Mucosa of descending colon (tissue), 3 donors: ENCODE data around the gene C3orf22. TPM values are rescaled to one million over a fixed set of nuclear protein-coding genes. Genes with fewer than 3 reads are reported as not detected.
A peak's percentile ranks its signal among the peaks of the same experiment; 100 is the strongest.

ENCODE experiments used
- ATAC-seq: fragments of 200-7000 bp; cut with Tn5 transposase; one replicate; pipeline ENCODE4 v1.9.1; 2020; ENCODE audit warnings: mild to moderate bottlenecking, moderate library complexity
- DNase-seq, 3 donors: peaks; one replicate each; pipeline ENCODE4 v3.0.0-alpha.2; 2020
- H3K36me3 ChIP-seq: fragments of 200-600 bp; one replicate; pipeline ENCODE4 v1.8.0; 2021; ENCODE audit warnings: low read depth, mild to moderate bottlenecking
- H3K4me1 ChIP-seq: fragments of 200-600 bp; one replicate; pipeline ENCODE4 v1.8.0; 2021; ENCODE audit warnings: low read depth, mild to moderate bottlenecking
- H3K4me3 ChIP-seq: fragments of 200-600 bp; one replicate; pipeline ENCODE4 v1.8.0; 2021; ENCODE audit warnings: mild to moderate bottlenecking
- H3K9me3 ChIP-seq: fragments of 200-600 bp; one replicate; pipeline ENCODE4 v1.8.0; 2021; ENCODE audit warnings: mild to moderate bottlenecking
- intact Hi-C, 2 donors: fragments of 100-400 bp; cut with DNase I in 1 of 2; cut with micrococcal nuclease in 1 of 2; formaldehyde crosslinking; loops; one replicate each; pipeline versions ENCODE4 v1.11.0 to v1.11.1; 2022; cut with DNase I, micrococcal nuclease
- total RNA-seq, 3 donors: library from RNA; stranded (reverse); fragmentation: NEBNext Ultra II Directional in 2 of 3; extraction: Animal tissue kit (Norgen Biotek cat#: 25700) in 2 of 3; gene quantifications; one replicate each; pipeline versions ENCODE4 v1.2.1 to v1.2.4, GENCODE V29; 2021 to 2023
- TF ChIP-seq, protein P1 (sequence below): fragments of 200-600 bp; IDR thresholded peaks from one replicate; pipeline ENCODE4 v1.8.0; 2022; ENCODE audit warnings: antibody characterized with exemption, mild to moderate bottlenecking
- donor health status: DM: no; HTN: no; CAD: no; lungs with moderate emphysema.
- donor health status: DM: no; HTN: no; CAD: no.
- donor health status: DM: no; HTN: yes; CAD: no.

The C3orf22 gene
- total RNA-seq, 3 donors from 2014 or later = not detected

GRCh38 chr3:126562737-126563276 lies 4.1 kb upstream of the C3orf22 start:
- ATAC-seq (no peak), DNase-seq (no peak)
- TF ChIP-seq, protein P1, sequence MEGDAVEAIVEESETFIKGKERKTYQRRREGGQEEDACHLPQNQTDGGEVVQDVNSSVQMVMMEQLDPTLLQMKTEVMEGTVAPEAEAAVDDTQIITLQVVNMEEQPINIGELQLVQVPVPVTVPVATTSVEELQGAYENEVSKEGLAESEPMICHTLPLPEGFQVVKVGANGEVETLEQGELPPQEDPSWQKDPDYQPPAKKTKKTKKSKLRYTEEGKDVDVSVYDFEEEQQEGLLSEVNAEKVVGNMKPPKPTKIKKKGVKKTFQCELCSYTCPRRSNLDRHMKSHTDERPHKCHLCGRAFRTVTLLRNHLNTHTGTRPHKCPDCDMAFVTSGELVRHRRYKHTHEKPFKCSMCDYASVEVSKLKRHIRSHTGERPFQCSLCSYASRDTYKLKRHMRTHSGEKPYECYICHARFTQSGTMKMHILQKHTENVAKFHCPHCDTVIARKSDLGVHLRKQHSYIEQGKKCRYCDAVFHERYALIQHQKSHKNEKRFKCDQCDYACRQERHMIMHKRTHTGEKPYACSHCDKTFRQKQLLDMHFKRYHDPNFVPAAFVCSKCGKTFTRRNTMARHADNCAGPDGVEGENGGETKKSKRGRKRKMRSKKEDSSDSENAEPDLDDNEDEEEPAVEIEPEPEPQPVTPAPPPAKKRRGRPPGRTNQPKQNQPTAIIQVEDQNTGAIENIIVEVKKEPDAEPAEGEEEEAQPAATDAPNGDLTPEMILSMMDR = no peak
- no peak overlapping the region for H3K4me3 ChIP-seq
- no peaks in the 10 kb centered on the region for H3K36me3 ChIP-seq
- no peaks in the 10 kb centered on the region for H3K4me1 ChIP-seq
- intact Hi-C loops = no loop called here
- no peaks in the 10 kb centered on the region for H3K9me3 ChIP-seq

- Histone ChIP-seq H3K36me3 (no peaks in the 10 kb centered on the region), H3K4me1 (no peaks in the 10 kb centered on the region), H3K4me3 (no peak overlapping the region), H3K9me3 (no peaks in the 10 kb centered on the region)
- DNase-seq (no peak), ATAC-seq (no peak)
- TF ChIP-seq, protein P1 = no peak
- intact Hi-C loops = no loop called here
Observed at GRCh38 chr3:126557761-126558160, 971 bp downstream of the C3orf22 start.

DNA sequence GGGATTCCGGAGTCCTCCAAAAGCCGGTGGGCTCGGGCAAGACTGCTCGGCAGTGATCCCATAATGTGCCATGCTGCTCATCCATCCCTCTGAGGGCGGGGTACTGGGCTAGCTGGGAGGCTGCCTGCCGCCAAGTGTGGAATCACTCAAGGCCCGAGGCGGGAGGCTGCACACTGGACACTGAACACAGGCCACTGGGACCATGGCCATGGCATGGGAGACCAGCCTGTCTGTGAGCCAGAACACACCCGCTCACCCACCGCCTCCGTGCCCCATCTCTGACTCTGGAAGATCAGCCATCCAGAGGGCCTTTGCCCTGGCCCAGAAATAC lies 1.4 kb downstream of the C3orf22 start:
- ATAC-seq (no peak), DNase-seq (peak in 1 of 3 donors; percentile 0)
- TF ChIP-seq, protein P1 = no peak

DNA sequence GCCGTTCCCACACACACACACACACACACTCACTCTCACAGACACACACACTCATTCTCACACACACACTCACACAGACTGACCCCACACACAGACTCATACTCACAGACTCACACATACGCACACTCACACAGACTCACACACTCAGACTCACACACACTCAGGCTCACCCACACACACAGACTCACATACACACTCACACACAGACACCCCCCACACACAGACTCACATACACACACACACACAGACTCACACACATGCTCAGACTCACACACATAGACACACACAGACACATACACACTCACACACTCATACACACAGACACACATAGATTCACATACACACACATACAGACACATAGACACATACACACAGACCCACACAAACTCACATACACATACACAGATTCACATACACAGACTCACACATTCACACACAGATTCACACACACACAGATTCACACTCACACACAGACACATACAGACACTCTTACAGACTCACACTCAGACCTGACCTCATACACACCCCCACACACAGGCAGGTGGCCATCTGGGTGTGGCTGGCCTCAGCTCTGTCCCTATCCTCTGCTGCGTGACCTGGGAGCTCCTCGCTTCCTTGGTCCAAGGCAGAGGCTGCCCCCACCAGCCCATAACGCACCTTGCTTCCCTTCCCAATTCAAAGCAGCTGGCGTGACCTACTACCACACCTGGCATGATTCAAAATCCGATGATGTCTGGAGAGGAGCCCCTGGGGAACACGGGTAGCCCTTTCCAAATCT lies 1.9 kb downstream of the C3orf22 start:
- Histone ChIP-seq H3K4me1 (no peaks in the 10 kb centered on the region), H3K36me3 (no peaks in the 10 kb centered on the region), H3K9me3 (no peaks in the 10 kb centered on the region), H3K4me3 (no peak overlapping the region)
- TF ChIP-seq, protein P1 = no peak
- intact Hi-C loops = no loop called here
- ATAC-seq = no peak
- peak in 1 of 3 donors; percentile 0 for DNase-seq

More for the DNA sequence above, 1.4 kb downstream of the C3orf22 start:
- Histone ChIP-seq H3K4me3 (no peak overlapping the region), H3K36me3 (no peaks in the 10 kb centered on the region), H3K4me1 (no peaks in the 10 kb centered on the region), H3K9me3 (no peaks in the 10 kb centered on the region)
- intact Hi-C loops = no loop called here

GRCh38 chr3:126555795-126556636 lies 2.7 kb downstream of the C3orf22 start:
- TF ChIP-seq, protein P1 = no peak
- DNase-seq = peak in 1 of 3 donors; percentile 0
- no peak for ATAC-seq
- H3K36me3 ChIP-seq = no peaks in the 10 kb centered on the region
- no peak overlapping the region for H3K4me3 ChIP-seq
- intact Hi-C loops = no loop called here
- H3K9me3 ChIP-seq = no peaks in the 10 kb centered on the region
- no peaks in the 10 kb centered on the region for H3K4me1 ChIP-seq
